SK-N-DZ (cell line): ENCODE measurements around the gene CSPG4.
"Not testable (repeated sequence)": the region's sequence is repeated elsewhere in the genome, so short reads cannot be mapped to it uniquely, and the experiment has no call there.

Source experiments
- DNase-seq: peaks from one replicate; pipeline ENCODE4 v3.0.0-alpha.2; 2015; ENCODE audit warnings: low spot score

Gene CSPG4

GRCh38 chr15:75650908-75651809, 61.5 kb downstream of the CSPG4 start:
- DNase-seq, result no peak

DNA sequence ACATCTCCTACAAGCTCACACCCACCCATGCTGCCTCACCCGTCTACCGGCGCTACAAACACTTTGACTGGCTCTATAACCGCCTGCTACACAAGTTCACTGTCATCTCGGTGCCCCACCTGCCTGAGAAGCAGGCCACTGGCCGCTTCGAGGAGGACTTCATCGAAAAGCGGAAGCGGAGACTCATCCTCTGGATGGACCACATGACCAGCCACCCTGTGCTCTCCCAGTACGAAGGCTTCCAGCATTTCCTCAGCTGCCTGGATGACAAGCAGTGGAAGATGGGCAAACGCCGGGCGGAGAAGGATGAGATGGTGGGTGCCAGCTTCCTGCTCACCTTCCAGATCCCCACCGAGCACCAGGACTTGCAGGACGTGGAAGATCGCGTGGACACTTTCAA, 62.8 kb downstream of the CSPG4 start:
- no peak for DNase-seq

DNA sequence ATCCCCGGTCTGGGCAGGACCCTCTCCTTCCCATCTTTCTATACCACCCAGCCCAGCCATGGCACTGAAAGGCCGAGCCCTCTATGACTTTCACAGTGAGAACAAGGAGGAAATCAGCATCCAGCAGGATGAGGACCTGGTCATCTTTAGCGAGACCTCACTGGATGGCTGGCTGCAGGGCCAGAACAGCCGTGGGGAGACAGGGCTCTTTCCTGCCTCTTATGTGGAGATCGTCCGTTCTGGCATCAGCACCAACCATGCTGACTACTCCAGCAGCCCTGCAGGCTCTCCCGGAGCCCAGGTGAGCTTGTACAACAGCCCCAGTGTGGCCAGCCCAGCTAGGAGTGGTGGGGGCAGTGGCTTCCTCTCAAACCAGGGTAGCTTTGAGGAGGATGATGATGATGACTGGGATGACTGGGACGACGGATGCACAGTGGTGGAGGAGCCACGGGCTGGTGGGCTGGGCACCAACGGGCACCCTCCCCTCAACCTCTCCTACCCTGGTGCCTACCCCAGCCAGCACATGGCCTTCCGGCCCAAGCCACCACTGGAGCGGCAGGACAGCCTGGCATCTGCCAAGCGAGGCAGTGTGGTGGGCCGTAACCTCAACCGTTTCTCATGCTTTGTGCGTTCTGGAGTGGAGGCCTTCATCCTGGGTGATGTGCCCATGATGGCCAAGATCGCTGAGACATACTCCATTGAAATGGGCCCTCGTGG, 63.4 kb downstream of the CSPG4 start:
- DNase-seq, result no peak

- DNase-seq, result no peak
Measured at GRCh38 chr15:75648156-75649000, 64.3 kb downstream of the CSPG4 start.

DNA sequence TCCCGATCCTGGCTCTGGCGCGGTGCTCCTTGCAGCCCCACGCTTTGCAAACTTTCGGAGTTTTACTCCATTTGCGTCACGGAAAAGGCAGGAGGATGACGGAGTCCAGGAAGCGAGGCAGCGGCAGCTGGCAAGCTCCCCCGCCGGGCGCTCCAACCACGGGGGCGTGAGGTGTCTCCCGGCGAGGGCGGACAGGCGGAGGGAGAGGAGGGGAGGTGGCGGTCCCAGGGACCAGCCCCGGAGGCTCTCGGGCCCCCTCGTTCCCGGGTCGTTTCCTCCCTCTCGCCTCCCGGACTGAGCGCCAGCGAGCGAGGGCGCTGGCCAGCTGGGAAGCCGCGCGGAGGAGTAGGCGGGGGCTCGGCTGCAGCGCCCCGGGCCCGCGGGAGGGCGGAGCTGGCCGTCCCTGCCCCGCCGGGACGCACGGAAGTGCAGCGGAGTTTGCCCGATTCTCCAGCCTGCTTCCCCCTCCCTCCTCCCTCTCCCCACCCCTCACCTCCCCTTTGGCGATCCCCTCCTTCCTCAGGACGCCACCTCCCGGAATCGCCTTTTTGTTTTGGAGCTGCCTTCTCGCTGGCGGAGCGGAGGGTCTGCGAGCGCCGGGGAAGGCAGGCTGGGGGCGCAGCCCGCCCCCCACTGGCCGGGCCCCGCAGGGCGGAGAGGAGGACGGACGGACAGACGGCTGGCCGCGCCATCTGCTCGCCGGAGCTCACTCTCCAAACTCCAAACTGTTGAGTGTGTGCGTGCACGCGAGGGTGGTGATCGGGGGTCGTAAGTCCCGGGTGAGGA, 65.1 kb downstream of the CSPG4 start, which contains the start of gene SNX33:
Gene SNX33, plus strand, starts transcription at position 543 of the 786 bp plus-strand sequence. CDS start 1,191 bp downstream, outside the sequence.
- DNase-seq, result peak; percentile 66

DNA sequence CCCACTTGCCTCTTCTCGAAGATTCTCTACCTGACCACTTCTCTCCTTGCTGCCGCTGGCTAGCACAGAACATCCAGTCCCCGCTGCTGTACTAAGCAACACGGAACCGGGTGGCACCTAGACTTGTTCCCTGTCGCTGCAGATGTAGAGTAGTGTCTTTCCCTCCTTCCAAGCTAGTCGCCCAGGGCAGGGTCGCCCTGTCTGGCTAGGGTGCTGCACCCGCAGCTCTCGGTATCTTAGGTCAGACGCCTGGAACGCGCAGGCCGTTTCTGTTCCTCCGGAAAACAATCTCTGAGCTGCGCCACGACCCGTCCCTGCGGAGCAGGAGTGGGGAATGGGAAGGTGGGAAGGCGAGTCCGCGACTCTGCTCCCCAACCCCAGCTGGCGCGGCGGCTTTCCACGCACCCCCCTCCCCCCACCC, 65.7 kb downstream of the CSPG4 start:
- DNase-seq, result no peak

DNA sequence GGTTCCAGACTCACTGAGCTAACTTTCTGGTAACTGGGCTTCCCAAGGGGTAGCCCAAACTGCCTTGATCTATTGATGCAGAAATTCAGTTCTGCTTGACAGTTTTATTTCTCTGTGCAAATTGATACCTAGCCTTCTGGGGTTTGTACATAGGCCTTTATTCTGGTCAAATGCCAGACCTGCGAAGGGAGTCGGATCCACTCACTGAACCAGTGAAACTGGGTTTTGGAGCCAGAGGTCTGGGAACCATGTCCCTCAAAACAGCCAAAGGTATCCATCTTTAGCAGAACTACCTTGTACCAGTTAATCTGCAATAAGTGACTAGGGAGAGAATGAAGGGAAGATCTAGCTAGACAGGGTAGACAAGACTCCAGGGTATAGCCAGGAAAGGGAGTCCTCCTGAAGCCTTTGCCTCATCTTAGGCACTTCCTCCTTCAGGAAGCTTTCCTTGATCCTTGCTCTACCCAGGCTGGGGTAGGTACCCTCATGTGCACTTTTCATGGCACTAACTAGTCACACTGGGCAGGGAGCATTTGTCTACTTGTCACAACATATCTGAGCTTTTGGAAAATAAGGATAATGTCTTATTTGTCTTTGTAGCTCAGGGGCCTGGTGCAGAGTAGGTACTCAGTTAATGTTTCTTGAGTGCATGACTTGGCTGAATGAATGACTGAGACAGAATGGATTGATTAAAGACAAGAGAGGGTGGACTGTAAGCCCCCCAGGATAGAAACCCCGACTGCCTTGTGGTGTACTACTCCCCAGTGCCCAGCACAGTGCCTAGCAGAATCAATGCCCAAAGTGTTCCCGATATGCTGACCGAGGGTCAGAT, 66.3 kb downstream of the CSPG4 start:
- DNase-seq, result no peak

DNA sequence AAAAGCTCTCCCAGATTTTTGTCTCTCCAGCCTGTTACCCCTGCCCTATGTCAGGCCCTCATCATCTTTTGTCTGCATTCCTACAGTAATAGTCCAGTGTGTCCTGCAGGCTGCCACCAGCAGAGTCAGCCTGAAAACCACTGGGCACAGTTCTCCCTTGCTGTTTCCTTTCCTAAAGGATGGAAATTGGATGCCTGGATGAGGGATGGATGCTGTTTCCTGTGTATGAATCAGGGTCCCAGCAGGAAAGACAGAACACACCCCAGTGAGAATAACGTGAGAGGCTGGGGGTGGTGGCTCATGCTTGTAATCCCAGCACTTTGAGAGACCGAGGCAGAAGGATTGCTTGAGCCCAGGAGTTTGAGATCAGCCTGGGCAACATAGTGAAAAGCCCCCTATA, 68.3 kb downstream of the CSPG4 start:
- no peak for DNase-seq

GRCh38 chr15:75641603-75642002, 71.0 kb downstream of the CSPG4 start:
- DNase-seq, result no peak

GRCh38 chr15:75641179-75641503, 71.5 kb downstream of the CSPG4 start:
- DNase-seq, result no peak

GRCh38 chr15:75640483-75641178, 72.0 kb downstream of the CSPG4 start:
- DNase-seq, result peak; percentile 71

DNA sequence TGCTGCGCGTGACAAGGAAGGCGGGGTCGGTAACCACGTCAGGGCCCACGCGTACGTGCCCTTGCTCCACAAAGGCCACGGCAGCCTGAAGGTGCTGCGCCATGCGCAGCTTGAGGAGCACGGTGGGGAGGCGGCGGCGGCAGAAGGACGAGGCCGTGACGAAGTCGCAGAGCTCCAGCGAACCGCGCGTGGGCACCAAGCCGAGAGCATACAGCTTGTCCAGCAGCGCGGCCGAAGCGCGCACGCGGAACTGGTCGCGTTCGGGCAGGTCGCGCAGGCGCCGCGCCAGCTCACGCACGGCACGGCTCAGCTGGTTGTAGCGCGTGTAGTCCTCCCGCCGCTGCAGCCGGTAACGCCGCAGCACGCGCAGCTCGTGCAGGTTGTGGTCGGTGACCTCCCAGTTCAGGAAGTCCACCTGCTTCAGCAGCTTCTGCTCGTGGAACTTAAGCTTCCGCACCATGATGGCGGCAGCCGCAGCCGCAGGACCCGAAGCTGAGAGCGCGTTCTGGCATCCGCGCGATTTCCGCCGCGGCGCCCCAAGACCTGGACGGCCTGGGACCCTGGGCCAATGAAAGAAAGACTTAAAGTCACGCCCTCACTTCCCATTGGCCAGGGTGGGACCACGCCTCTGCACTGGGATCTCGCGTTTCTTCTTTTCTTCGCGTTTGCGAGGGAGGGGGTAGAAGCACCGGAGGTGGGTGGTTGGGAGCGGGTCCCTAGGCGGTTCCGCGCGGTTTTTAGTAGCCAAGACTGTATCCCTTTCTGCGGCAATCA, 72.8 kb downstream of the CSPG4 start, which contains the start of gene IMP3:
Gene IMP3, minus strand, starts transcription at position 516 of the 774 bp plus-strand sequence. Its CDS starts 56 bp downstream, at position 460.
- DNase-seq, result peak; percentile 98

- no peak for DNase-seq
Measured at GRCh38 chr15:75639191-75639708, 73.4 kb downstream of the CSPG4 start.

GRCh38 chr15:75637245-75638009, 75.2 kb downstream of the CSPG4 start:
- no peak for DNase-seq

DNA sequence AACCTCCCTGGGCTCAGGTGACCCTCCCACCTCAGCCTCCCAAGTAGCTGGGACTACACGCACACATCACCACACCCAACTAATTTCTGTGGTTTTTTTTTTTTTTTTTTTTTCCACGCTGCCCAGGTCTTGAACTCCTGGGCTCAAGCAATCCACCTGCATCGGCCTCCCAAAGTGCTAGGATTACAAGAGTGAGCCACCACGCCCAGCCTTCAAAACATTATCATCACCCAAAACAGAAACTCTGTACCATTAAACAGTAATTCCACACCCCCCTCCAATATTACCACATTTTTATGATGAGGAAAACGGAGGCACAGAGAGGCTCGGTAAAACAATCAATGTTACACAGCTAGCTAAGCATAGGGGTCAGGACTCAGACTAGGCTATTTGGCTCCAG, 76.6 kb downstream of the CSPG4 start:
- DNase-seq, result no peak

GRCh38 chr15:75633922-75634321, 78.7 kb downstream of the CSPG4 start:
- DNase-seq, result not testable (repeated sequence)

DNA sequence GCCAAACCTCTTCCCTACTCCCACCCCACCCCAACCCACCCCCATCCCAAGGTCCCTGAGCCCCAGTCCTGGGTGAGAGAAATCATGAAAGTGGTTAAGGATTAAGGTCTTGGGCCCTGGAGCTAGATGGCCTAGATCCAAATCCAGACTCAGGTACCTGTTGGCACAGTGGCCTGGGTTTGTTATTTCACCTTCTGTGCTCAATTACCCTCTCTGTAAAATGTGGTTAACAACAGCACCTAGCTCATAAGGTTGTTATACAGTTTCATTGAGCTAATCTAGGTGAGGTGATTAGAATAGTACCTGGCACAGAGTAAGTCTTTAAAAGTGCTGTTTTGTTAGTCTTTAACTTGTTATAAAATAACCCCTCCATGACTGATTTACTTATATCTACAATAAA, 80.7 kb downstream of the CSPG4 start:
- no peak for DNase-seq
